Measurements from ENCODE around the gene NCOA3. TPM values are rescaled to one million over a fixed set of nuclear protein-coding genes. Genes with fewer than 3 reads are reported as not detected.

The NCOA3 gene
- total RNA-seq, 1 donor from 2014 or later = 18.6 TPM

GRCh38 chr20:47668313-47669151, 166.8 kb downstream of the NCOA3 start:
- DNase-seq (ENCODE audit: low spot score) = no peak
- intact Hi-C loops (cut with DNase I) = no loop called here

- DNase-seq (ENCODE audit: low spot score) = no peak
- intact Hi-C loops (cut with DNase I) = no loop called here
Observed at GRCh38 chr20:47669152-47669425, 167.4 kb downstream of the NCOA3 start.

GRCh38 chr20:47669489-47669888, 167.8 kb downstream of the NCOA3 start:
- intact Hi-C loops (cut with DNase I) = no loop called here
- no peak for DNase-seq (ENCODE audit: low spot score)

- no peak for DNase-seq (ENCODE audit: low spot score)
- intact Hi-C loops (cut with DNase I) = no loop called here
Observed at GRCh38 chr20:47669927-47670890, 168.5 kb downstream of the NCOA3 start.

GRCh38 chr20:47670913-47671312, 169.2 kb downstream of the NCOA3 start:
- DNase-seq (ENCODE audit: low spot score) = no peak
- intact Hi-C loops (cut with DNase I) = no loop called here

- intact Hi-C loops (cut with DNase I) = no loop called here
- DNase-seq (ENCODE audit: low spot score) = no peak
Observed at GRCh38 chr20:47672166-47672565, 170.5 kb downstream of the NCOA3 start.

- no peak for DNase-seq (ENCODE audit: low spot score)
- intact Hi-C loops (cut with DNase I) = no loop called here
Observed at GRCh38 chr20:47672886-47673670, 171.4 kb downstream of the NCOA3 start.

GRCh38 chr20:47673671-47673955, 171.9 kb downstream of the NCOA3 start:
- intact Hi-C loops (cut with DNase I) = no loop called here
- DNase-seq (ENCODE audit: low spot score) = no peak

GRCh38 chr20:47674145-47674544, 172.5 kb downstream of the NCOA3 start:
- intact Hi-C loops (cut with DNase I) = no loop called here
- DNase-seq (ENCODE audit: low spot score) = no peak

- no peak for DNase-seq (ENCODE audit: low spot score)
- intact Hi-C loops (cut with DNase I) = loop anchor here (5.0 kb wide), 1 partner anchor 113 kb away; the partner anchor contains the start of gene SULF2
Observed at GRCh38 chr20:47674686-47675085, 173.0 kb downstream of the NCOA3 start.

- intact Hi-C loops (cut with DNase I) = loop anchor here (2.0 to 5.0 kb wide), 2 partner anchors 112 to 945 kb away; partner anchors contain the start of gene SULF2
- no peak for DNase-seq (ENCODE audit: low spot score)
Observed at GRCh38 chr20:47675190-47676142, 173.8 kb downstream of the NCOA3 start.

GRCh38 chr20:47676219-47676721, 174.6 kb downstream of the NCOA3 start:
- DNase-seq (ENCODE audit: low spot score) = no peak
- intact Hi-C loops (cut with DNase I) = loop anchor here (2.0 to 5.0 kb wide), 2 partner anchors 111 to 945 kb away; partner anchors contain the start of gene SULF2

GRCh38 chr20:47676912-47677634, 175.4 kb downstream of the NCOA3 start:
- intact Hi-C loops (cut with DNase I) = loop anchor here (2.0 to 5.0 kb wide), 2 partner anchors 110 to 944 kb away; partner anchors contain the start of gene SULF2
- peak; percentile 55 for DNase-seq (ENCODE audit: low spot score)

- peak; percentile 80 for DNase-seq (ENCODE audit: low spot score)
- intact Hi-C loops (cut with DNase I) = loop anchor here (2.0 to 5.0 kb wide), 2 partner anchors 109 to 943 kb away; partner anchors contain the start of gene SULF2
Observed at GRCh38 chr20:47677635-47678453, 176.2 kb downstream of the NCOA3 start.

GRCh38 chr20:47678536-47678935, 176.8 kb downstream of the NCOA3 start:
- intact Hi-C loops (cut with DNase I) = loop anchor here (5.0 kb wide), 1 partner anchor 109 kb away; the partner anchor contains the start of gene SULF2
- DNase-seq (ENCODE audit: low spot score) = no peak

- intact Hi-C loops (cut with DNase I) = loop anchor here (5.0 kb wide), 1 partner anchor 108 kb away; the partner anchor contains the start of gene SULF2
- no peak for DNase-seq (ENCODE audit: low spot score)
Observed at GRCh38 chr20:47679462-47679861, 177.8 kb downstream of the NCOA3 start.
